Measurements from ENCODE around the gene CCDC149.

- TF ChIP-seq SPI1 (IDR thresholded peaks at IDR 0.05; ENCODE audit: low read depth, low read length) (no peak), POLR2A (IDR thresholded peaks at IDR 0.05; ENCODE audit: low read depth, low read length) (no peak), POLR2AphosphoS5 (IDR thresholded peaks at IDR 0.05; ENCODE audit: low read depth, low read length) (no peak), TAF1 (IDR thresholded peaks at IDR 0.05; ENCODE audit: low read depth, low read length) (no peak), POU2F2 (IDR thresholded peaks at IDR 0.05; ENCODE audit: low read depth, low read length) (no peak), PAX5 (IDR thresholded peaks at IDR 0.05; ENCODE audit: insufficient read depth, low read length, severe bottlenecking) (no peak)
Observed at GRCh38 chr4:24842356-24842755, 70.5 kb downstream of the CCDC149 start.

Data from GM12891 (cell line).